A549 (cell line): ENCODE results near the gene CDK10. TPM values are rescaled to one million over a fixed set of nuclear protein-coding genes. Genes with fewer than 3 reads are reported as not detected.

Experiments
- ATAC-seq, 2 experiments: fragments of 200-7000 bp in 1 of 2; fragments of >200 bp in 1 of 2; cut with Nextera tagmentation in 1 of 2; cut with Tn5 transposase in 1 of 2; 3 replicates each; pipeline versions ENCODE4 v1.8.0 to v1.9.1; 2018 to 2020; ENCODE audit warnings: mild to moderate bottlenecking in 1 of 2, moderate library complexity in 1 of 2
- CTCF ChIA-PET: fragments of 300-600 bp; sonication (Branson Sonifier 250); formaldehyde crosslinking; extraction: SDS; loops from one replicate; lab custom pipeline; 2021; ENCODE audit warnings: antibody characterized with exemption, inconsistent platforms; lab: Yijun Ruan, JAX
- POLR2A ChIA-PET: fragments of 350-600 bp; formaldehyde crosslinking; extraction: SDS; loops from one replicate; lab custom pipeline; 2021; ENCODE audit warnings: antibody characterized with exemption, inconsistent platforms; lab: Yijun Ruan, JAX
- DNase-seq, 2 experiments: peaks; one replicate each; pipeline versions ENCODE4 v3.0.0 to v3.0.0-alpha.2; 2011 to 2016; ENCODE audit warnings: low read depth in 1 of 2, low spot score in 1 of 2
- FAIRE-seq: peaks from 2 replicates; lab custom pipeline; 2011; peaks lifted over from hg19 to GRCh38; lab: Jason Lieb, UNC
- H3K27ac ChIP-seq, 2 experiments: fragments of >200 bp; sonication (Bioruptor Twin); formaldehyde crosslinking; 3 replicates each; pipeline ENCODE4 v1.5.1; 2016 to 2017
- H3K4me1 ChIP-seq: fragments of >200 bp; sonication (Bioruptor Twin); formaldehyde crosslinking; 3 replicates; pipeline ENCODE4 v1.6.1; 2016
- H3K4me2 ChIP-seq: fragments of >200 bp; sonication (Bioruptor Twin); formaldehyde crosslinking; 3 replicates; pipeline ENCODE4 v1.6.1; 2016
- H3K4me3 ChIP-seq: fragments of >200 bp; sonication (Bioruptor Twin); formaldehyde crosslinking; 3 replicates; pipeline ENCODE4 v1.5.1; 2016
- H3K9me3 ChIP-seq: fragments of >200 bp; sonication (Bioruptor Twin); formaldehyde crosslinking; 3 replicates; pipeline ENCODE4 v1.6.1; 2016
- BCL3 ChIP-seq: fragments of >200 bp; sonication (Bioruptor Twin); formaldehyde crosslinking; IDR thresholded peaks from 3 replicates; pipeline ENCODE4 v1.6.1; 2016
- CBX8 ChIP-seq: fragments of 200-600 bp; sonication (generic); IDR thresholded peaks from 2 replicates; pipeline ENCODE4 v1.6.1; 2016
- CHD2 ChIP-seq: fragments of 150-350 bp; IDR thresholded peaks from 2 replicates; pipeline ENCODE4 v1.6.1; 2014; ENCODE audit warnings: low read length; ENCODE audit not compliant: partially characterized antibody
- EHF ChIP-seq: fragments of 250-450 bp; sonication (Bioruptor Pico); IDR thresholded peaks from 2 replicates; pipeline ENCODE4 v1.5.0; 2020; ENCODE audit warnings: mild to moderate bottlenecking
- ELK1 ChIP-seq: fragments of 150-350 bp; IDR thresholded peaks from 2 replicates; pipeline ENCODE4 v1.6.1; 2014; ENCODE audit warnings: low read depth, mild to moderate bottlenecking, low read length
- ESRRA ChIP-seq: fragments of 150-350 bp; IDR thresholded peaks from 2 replicates; pipeline ENCODE4 v1.6.1; 2014; ENCODE audit warnings: mild to moderate bottlenecking, low read length, borderline replicate concordance
- FOSL2 ChIP-seq, 2 experiments: fragments of 450-650 bp in 1 of 2; fragments of >200 bp in 1 of 2; sonication (Bioruptor Twin) in 1 of 2; formaldehyde crosslinking; IDR thresholded peaks; 2 replicates each; pipeline versions ENCODE4 v1.5.0 to v1.6.1; 2016 to 2020; ENCODE audit warnings: mild to moderate bottlenecking in 1 of 2, moderate library complexity in 1 of 2
- FOXS1 ChIP-seq: fragments of 250-450 bp; sonication (Bioruptor Pico); IDR thresholded peaks from 2 replicates; pipeline ENCODE4 v1.5.0; 2020; ENCODE audit warnings: mild to moderate bottlenecking, moderate library complexity
- HDAC2 ChIP-seq: fragments of 200-600 bp; sonication (generic); IDR thresholded peaks from 2 replicates; pipeline ENCODE4 v1.6.1; 2016
- HES2 ChIP-seq: fragments of >200 bp; sonication (Bioruptor Twin); formaldehyde crosslinking; IDR thresholded peaks from 2 replicates; pipeline ENCODE4 v1.6.1; 2016
- HEYL ChIP-seq: fragments of 250-450 bp; sonication (Bioruptor Pico); IDR thresholded peaks from 2 replicates; pipeline ENCODE4 v1.8.0; 2021; ENCODE audit warnings: mild to moderate bottlenecking, moderate library complexity
- HMGXB4 ChIP-seq: fragments of 250-450 bp; sonication (Bioruptor Pico); IDR thresholded peaks from 2 replicates; pipeline ENCODE4 v1.5.0; 2021; ENCODE audit warnings: mild to moderate bottlenecking, moderate library complexity, borderline replicate concordance
- HOXA7 ChIP-seq: fragments of 250-450 bp; sonication (Bioruptor Pico); IDR thresholded peaks from 2 replicates; pipeline ENCODE4 v1.5.0; 2020; ENCODE audit warnings: mild to moderate bottlenecking, moderate library complexity
- HOXB5 ChIP-seq: fragments of 250-450 bp; sonication (Bioruptor Pico); IDR thresholded peaks from 2 replicates; pipeline ENCODE4 v1.5.0; 2020; ENCODE audit warnings: mild to moderate bottlenecking, moderate library complexity
- JUN ChIP-seq, 2 experiments: fragments of >200 bp; sonication (Bioruptor Twin); formaldehyde crosslinking; IDR thresholded peaks; 2 replicates in 1 of 2; 3 replicates in 1 of 2; pipeline ENCODE4 v1.6.1; 2016 to 2017
- JUNB ChIP-seq: fragments of >200 bp; sonication (Bioruptor Twin); formaldehyde crosslinking; IDR thresholded peaks from 2 replicates; pipeline ENCODE4 v1.6.1; 2016
- KDM1A ChIP-seq: fragments of 200-600 bp; sonication (generic); IDR thresholded peaks from 2 replicates; pipeline ENCODE4 v1.6.1; 2016; ENCODE audit warnings: low read depth, mild to moderate bottlenecking
- KDM5A ChIP-seq: fragments of 200-600 bp; sonication (generic); IDR thresholded peaks from 2 replicates; pipeline ENCODE4 v1.6.1; 2016; ENCODE audit warnings: antibody characterized with exemption, mild to moderate bottlenecking
- MAFK ChIP-seq: fragments of 450-650 bp; IDR thresholded peaks from 2 replicates; pipeline ENCODE4 v1.6.1; 2014; ENCODE audit not compliant: partially characterized antibody
- NPAS2 ChIP-seq: fragments of 250-450 bp; sonication (Bioruptor Pico); IDR thresholded peaks from 2 replicates; pipeline ENCODE4 v1.8.0; 2022; ENCODE audit warnings: mild to moderate bottlenecking, moderate library complexity, borderline replicate concordance
- NR3C1 ChIP-seq: fragments of >200 bp; sonication (Bioruptor Twin); formaldehyde crosslinking; IDR thresholded peaks from 3 replicates; pipeline ENCODE4 v1.6.1; 2017
- POLR2A ChIP-seq: IDR thresholded peaks from 2 replicates; pipeline ENCODE4 v1.6.1; 2012; ENCODE audit warnings: mild to moderate bottlenecking, low read length
- RAD21 ChIP-seq, 2 experiments: fragments of >200 bp in 1 of 2; sonication (Bioruptor Twin) in 1 of 2; formaldehyde crosslinking in 1 of 2; IDR thresholded peaks in 1 of 2; conservative IDR thresholded peaks in 1 of 2; 2 replicates in 1 of 2; 3 replicates in 1 of 2; pipeline ENCODE4 v1.6.1; 2012 to 2018; ENCODE audit warnings: inconsistent platforms in 1 of 2
- RARB ChIP-seq: fragments of 250-450 bp; sonication (Bioruptor Pico); IDR thresholded peaks from 2 replicates; pipeline ENCODE4 v1.8.0; 2021; ENCODE audit warnings: mild to moderate bottlenecking, moderate library complexity
- REST ChIP-seq: fragments of 200-600 bp; sonication (generic); IDR thresholded peaks from 2 replicates; pipeline ENCODE4 v1.6.1; 2016; ENCODE audit warnings: antibody characterized with exemption, mild to moderate bottlenecking, moderate library complexity
- RFX5 ChIP-seq: fragments of 450-650 bp; IDR thresholded peaks from 2 replicates; pipeline ENCODE4 v1.7.1; 2014; ENCODE audit warnings: antibody characterized with exemption, mild to moderate bottlenecking, moderate library complexity
- TP53 ChIP-seq: fragments of 250-450 bp; sonication (Bioruptor Pico); IDR thresholded peaks from 2 replicates; pipeline ENCODE4 v1.5.0; 2021; ENCODE audit warnings: mild to moderate bottlenecking, moderate library complexity
- ZSCAN20 ChIP-seq: fragments of 250-450 bp; sonication (Bioruptor Pico); IDR thresholded peaks from 2 replicates; pipeline ENCODE4 v1.8.0; 2022; ENCODE audit warnings: mild to moderate bottlenecking, moderate library complexity
- WGBS: methylation state at CpG from one replicate; pipeline ENCODE4 v1.1.6; 2017; ENCODE audit errors: missing lambda C conversion rate; 5-methylcytosine and 5-hydroxymethylcytosine counted together
- polyA plus RNA-seq, 4 experiments: library from polyadenylated mRNA; depleted of rRNA in 3 of 4; stranded (reverse); fragments of >200 nt; fragmentation: RNase III in 1 of 4; extraction: RNeasy Plus Mini Kit Qiagen cat#74134 plus additional on column Dnase treatment in 1 of 4; gene quantifications; 2 replicates in 3 of 4; 3 replicates in 1 of 4; pipeline ENCODE4 v1.2.3, GENCODE V29; 2011 to 2017

The CDK10 gene
- polyA plus RNA-seq, 2 of the 4 experiments (the other 2 are of a cell fraction), result 35.9 to 55.3 TPM

- WGBS, result 45% methylated on average over 10 of the region's 10 CpGs
- ChIA-PET POLR2A (no interaction called here), CTCF (interaction anchor here (0.9 to 2.0 kb wide), 3 partner anchors 20 to 63 kb away, joined by 3 to 22 read pairs (median 4); no protein-coding TSS in a partner anchor)
- Histone ChIP-seq H3K4me3 (no peak overlapping the region), H3K27ac (no peak overlapping the region), H3K4me1 (peaks cover 18% of the 10 kb centered on the region), H3K4me2 (no peak overlapping the region), H3K9me3 (no peaks in the 10 kb centered on the region)
- no peak for FAIRE-seq
- no peak for DNase-seq
- ATAC-seq, result no peak
- TF ChIP-seq ESRRA (no peak), FOXS1 (CRISPR knock-in tag) (no peak), POLR2A (no peak), KDM1A (no peak), RAD21 (conservative IDR thresholded peaks at IDR 0.05 in 1 of 2, IDR thresholded peaks at IDR 0.05 in 1 of 2) (no peak), KDM5A (no peak), FOSL2 (IDR thresholded peaks at IDR 0.05) (no peak), FOSL2 (CRISPR knock-in tag; IDR thresholded peaks at IDR 0.05) (no peak), RARB (no peak), CHD2 (no peak), REST (no peak), MAFK (no peak)
Observed at GRCh38 chr16:89637379-89637778, 49.1 kb upstream of the CDK10 start.

- POLR2A ChIA-PET, result no interaction called here
- 71% methylated on average over 6 of the region's 10 CpGs for WGBS
- Histone ChIP-seq H3K4me1 (peaks cover 7% of the 10 kb centered on the region), H3K27ac (no peak overlapping the region), H3K4me2 (no peak overlapping the region), H3K9me3 (no peaks in the 10 kb centered on the region), H3K4me3 (no peak overlapping the region)
- DNase-seq (no peak), ATAC-seq (no peak), FAIRE-seq (no peak)
- TF ChIP-seq CBX8, result no peak
- no peak for TF ChIP-seq MAFK
- TF ChIP-seq TP53, result no peak
- no peak for TF ChIP-seq RFX5
- TF ChIP-seq POLR2A, result no peak
- TF ChIP-seq JUN (IDR thresholded peaks at IDR 0.05), result no peak
- TF ChIP-seq EHF (CRISPR knock-in tag), result no peak
- TF ChIP-seq ZSCAN20 (CRISPR knock-in tag), result no peak
- TF ChIP-seq HES2, result no peak
- no peak for TF ChIP-seq ELK1
- TF ChIP-seq NPAS2, result no peak
- TF ChIP-seq CHD2, result no peak
- CTCF ChIA-PET, result interaction anchor here (0.7 to 2.0 kb wide), 2 partner anchors 23 to 39 kb away, joined by 3 to 22 read pairs; no protein-coding TSS in a partner anchor
Observed at GRCh38 chr16:89638455-89638854, 48.0 kb upstream of the CDK10 start.

GRCh38 chr16:89639385-89639784, 47.1 kb upstream of the CDK10 start:
- POLR2A ChIA-PET, result no interaction called here
- DNase-seq (no peak), FAIRE-seq (no peak), ATAC-seq (no peak)
- no peak overlapping the region for H3K4me2 ChIP-seq
- H3K9me3 ChIP-seq, result no peaks in the 10 kb centered on the region
- no peak overlapping the region for H3K27ac ChIP-seq
- WGBS, result 83% methylated on average over 5 of the region's 6 CpGs
- CTCF ChIA-PET, result interaction anchor here (0.9 to 6.7 kb wide), 7 partner anchors 11 to 63 kb away, joined by 6 to 125 read pairs (median 10); partner anchors contain the start of genes CHMP1A, CPNE7, DPEP1 and SPATA33
- H3K4me3 ChIP-seq, result no peak overlapping the region
- H3K4me1 ChIP-seq, result 0 out of 3 replicates have a peak, but pooled peaks cover 3% of the 10 kb centered on the region
- TF ChIP-seq CHD2, result no peak
- no peak for TF ChIP-seq RFX5
- TF ChIP-seq HEYL (CRISPR knock-in tag), result no peak
- no peak for TF ChIP-seq HOXA7 (CRISPR knock-in tag)
- no peak for TF ChIP-seq FOXS1 (CRISPR knock-in tag)
- TF ChIP-seq TP53, result no peak
- TF ChIP-seq JUNB, result no peak
- no peak for TF ChIP-seq RARB
- TF ChIP-seq HOXB5, result no peak
- TF ChIP-seq HDAC2, result no peak
- TF ChIP-seq HMGXB4 (CRISPR knock-in tag), result no peak
- no peak for TF ChIP-seq JUN (IDR thresholded peaks at IDR 0.05)
- no peak for TF ChIP-seq NR3C1
- TF ChIP-seq KDM1A, result no peak
- TF ChIP-seq BCL3, result no peak
